Measurements from ENCODE around the gene EEF1AKMT3. TPM values are rescaled to one million over a fixed set of nuclear protein-coding genes. Genes with fewer than 3 reads are reported as not detected.

EEF1AKMT3 gene
- total and polyA plus RNA-seq, 2 of the 4 experiments (the other 2 are of a cell fraction), result 3.2 to 8.1 TPM

DNA sequence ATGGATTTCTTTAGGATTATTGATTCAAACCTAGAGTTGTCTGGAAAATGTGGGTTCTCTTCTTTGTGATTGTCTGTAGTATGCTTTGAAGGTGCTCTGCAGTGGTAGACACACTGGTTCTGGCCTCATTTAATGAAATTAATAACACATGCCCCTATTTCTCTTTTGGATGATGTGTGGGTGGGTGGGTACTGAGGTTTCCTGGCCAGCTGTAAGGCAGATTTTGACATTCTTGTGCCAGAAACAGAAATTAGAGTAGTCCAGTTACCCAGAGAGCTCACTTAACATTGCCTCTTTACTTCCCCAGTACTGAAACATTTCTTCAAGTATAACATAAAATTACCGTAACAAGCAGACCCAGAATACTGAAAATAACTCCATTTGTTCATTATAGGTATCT is 24.6 kb downstream of the EEF1AKMT3 start:
- no peak overlapping the region for H4K8ac ChIP-seq (ENCODE audit: low read depth in 2 of 2, low read length in 2 of 2)
- CTCF ChIA-PET, result interaction anchor here (0.6 to 1.3 kb wide), 2 partner anchors 14 to 83 kb away, joined by 3 to 11 read pairs; no protein-coding TSS in a partner anchor
- no peak for ATAC-seq (ENCODE audit: low read depth)
- POLR2A ChIA-PET (ENCODE audit: unreplicated experiment), result no interaction called here
- no peak overlapping the region for H2BK20ac ChIP-seq (ENCODE audit: low read depth, low read length)
- H4K91ac ChIP-seq (ENCODE audit: insufficient read depth, low read depth, low read length), result no peak overlapping the region
- H2BK120ac ChIP-seq (ENCODE audit: low read depth, low read length), result no peak overlapping the region
- no peak overlapping the region for H4K5ac ChIP-seq (ENCODE audit: low read depth, low read length)
- peaks cover 2% of the 10 kb centered on the region; the same call in 1 of the 2 replicates for H3K4me1 ChIP-seq (ENCODE audit: control insufficient read depth, insufficient read depth, low read length)
- H3K27me3 ChIP-seq (ENCODE audit: control insufficient read depth, insufficient read depth, low read length), result no peaks in the 10 kb centered on the region
- H3K4ac ChIP-seq (ENCODE audit: low read depth, low read length), result no peak overlapping the region
- H2BK5ac ChIP-seq (ENCODE audit: low read depth, low read length, poor library complexity, severe bottlenecking), result no peak overlapping the region
- WGBS, 2 experiments (ENCODE audit: extremely low coverage in 2 of 2, insufficient read length in 1 of 2), result no CpG with 5 or more reads among the region's 1 CpG
- dilution Hi-C loops (cut with HindIII; ENCODE audit: low sequenced_read_pairs, unreplicated experiment), result no loop called here
- intact Hi-C loops (cut with micrococcal nuclease), result no loop called here
- H3K79me1 ChIP-seq (ENCODE audit: low read depth in 1 of 2, low read length in 2 of 2), result peaks cover 21 to 23% of the 10 kb centered on the region in 2 experiments
- no peak overlapping the region for H2AK9ac ChIP-seq (replicated peaks; ENCODE audit: low read depth, low read length, poor library complexity)
- H3K4me3 ChIP-seq (ENCODE audit: insufficient read depth, low read depth, low read length), result no peak overlapping the region
- H4K20me1 ChIP-seq (ENCODE audit: insufficient read depth, low read length), result peaks cover 3% of the 10 kb centered on the region; the same call in 1 of the 2 replicates
- TF ChIP-seq SMC3 (IDR thresholded peaks at IDR 0.05; ENCODE audit: low read depth, low read length), result no peak
- TF ChIP-seq CEBPB (IDR thresholded peaks at IDR 0.05; ENCODE audit: low read depth, low read length), result no peak
- TF ChIP-seq, protein P1, sequence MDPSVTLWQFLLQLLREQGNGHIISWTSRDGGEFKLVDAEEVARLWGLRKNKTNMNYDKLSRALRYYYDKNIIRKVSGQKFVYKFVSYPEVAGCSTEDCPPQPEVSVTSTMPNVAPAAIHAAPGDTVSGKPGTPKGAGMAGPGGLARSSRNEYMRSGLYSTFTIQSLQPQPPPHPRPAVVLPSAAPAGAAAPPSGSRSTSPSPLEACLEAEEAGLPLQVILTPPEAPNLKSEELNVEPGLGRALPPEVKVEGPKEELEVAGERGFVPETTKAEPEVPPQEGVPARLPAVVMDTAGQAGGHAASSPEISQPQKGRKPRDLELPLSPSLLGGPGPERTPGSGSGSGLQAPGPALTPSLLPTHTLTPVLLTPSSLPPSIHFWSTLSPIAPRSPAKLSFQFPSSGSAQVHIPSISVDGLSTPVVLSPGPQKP (IDR thresholded peaks at IDR 0.05; ENCODE audit: borderline replicate concordance, low read depth, low read length), result no peak
- no peak for TF ChIP-seq MXI1 (IDR thresholded peaks at IDR 0.05; ENCODE audit: borderline replicate concordance, low read depth, low read length)
- no peak for TF ChIP-seq MAFK (IDR thresholded peaks at IDR 0.05; ENCODE audit: low read depth, low read length)
- TF ChIP-seq RCOR1 (IDR thresholded peaks at IDR 0.05; ENCODE audit: insufficient replicate concordance, low read length), result no peak
- TF ChIP-seq MAZ (IDR thresholded peaks at IDR 0.05; ENCODE audit: borderline replicate concordance, low read depth, low read length), result no peak
- no peak for TF ChIP-seq POLR2A (IDR thresholded peaks at IDR 0.05; ENCODE audit: low read depth, low read length)
- no peak for TF ChIP-seq BHLHE40 (IDR thresholded peaks at IDR 0.05; ENCODE audit: low read depth, low read length)
- TF ChIP-seq, protein P2, sequence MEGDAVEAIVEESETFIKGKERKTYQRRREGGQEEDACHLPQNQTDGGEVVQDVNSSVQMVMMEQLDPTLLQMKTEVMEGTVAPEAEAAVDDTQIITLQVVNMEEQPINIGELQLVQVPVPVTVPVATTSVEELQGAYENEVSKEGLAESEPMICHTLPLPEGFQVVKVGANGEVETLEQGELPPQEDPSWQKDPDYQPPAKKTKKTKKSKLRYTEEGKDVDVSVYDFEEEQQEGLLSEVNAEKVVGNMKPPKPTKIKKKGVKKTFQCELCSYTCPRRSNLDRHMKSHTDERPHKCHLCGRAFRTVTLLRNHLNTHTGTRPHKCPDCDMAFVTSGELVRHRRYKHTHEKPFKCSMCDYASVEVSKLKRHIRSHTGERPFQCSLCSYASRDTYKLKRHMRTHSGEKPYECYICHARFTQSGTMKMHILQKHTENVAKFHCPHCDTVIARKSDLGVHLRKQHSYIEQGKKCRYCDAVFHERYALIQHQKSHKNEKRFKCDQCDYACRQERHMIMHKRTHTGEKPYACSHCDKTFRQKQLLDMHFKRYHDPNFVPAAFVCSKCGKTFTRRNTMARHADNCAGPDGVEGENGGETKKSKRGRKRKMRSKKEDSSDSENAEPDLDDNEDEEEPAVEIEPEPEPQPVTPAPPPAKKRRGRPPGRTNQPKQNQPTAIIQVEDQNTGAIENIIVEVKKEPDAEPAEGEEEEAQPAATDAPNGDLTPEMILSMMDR (conservative IDR thresholded peaks at IDR 0.05; ENCODE audit: low read depth, low read length), result no peak
- TF ChIP-seq CHD1 (IDR thresholded peaks at IDR 0.05; ENCODE audit: low read depth, low read length), result no peak
- TF ChIP-seq RAD21 (IDR thresholded peaks at IDR 0.05; ENCODE audit: low read length), result no peak
- TF ChIP-seq, protein P3, sequence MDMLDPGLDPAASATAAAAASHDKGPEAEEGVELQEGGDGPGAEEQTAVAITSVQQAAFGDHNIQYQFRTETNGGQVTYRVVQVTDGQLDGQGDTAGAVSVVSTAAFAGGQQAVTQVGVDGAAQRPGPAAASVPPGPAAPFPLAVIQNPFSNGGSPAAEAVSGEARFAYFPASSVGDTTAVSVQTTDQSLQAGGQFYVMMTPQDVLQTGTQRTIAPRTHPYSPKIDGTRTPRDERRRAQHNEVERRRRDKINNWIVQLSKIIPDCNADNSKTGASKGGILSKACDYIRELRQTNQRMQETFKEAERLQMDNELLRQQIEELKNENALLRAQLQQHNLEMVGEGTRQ (IDR thresholded peaks at IDR 0.05; ENCODE audit: low read depth, low read length), result no peak
- no peak overlapping the region for H3K4me2 ChIP-seq (ENCODE audit: low read depth, low read length)
- H3K9ac ChIP-seq (ENCODE audit: low read depth, low read length), result no peak overlapping the region
- no peak overlapping the region for H3K27ac ChIP-seq (ENCODE audit: insufficient read depth, low read length)
- no peak for DNase-seq
- H2AK5ac ChIP-seq (ENCODE audit: low read depth, low read length), result no peak overlapping the region
- H3K23ac ChIP-seq (ENCODE audit: low read depth, low read length), result no peak overlapping the region
- no peak overlapping the region for H3K14ac ChIP-seq (replicated peaks; ENCODE audit: low read depth, low read length)
- H2AFZ ChIP-seq (replicated peaks; ENCODE audit: low read length, poor library complexity), result no peak overlapping the region
- no peak overlapping the region for H3K56ac ChIP-seq (ENCODE audit: extremely low read depth, insufficient read depth, low read length)
- no peak overlapping the region for H2BK15ac ChIP-seq (ENCODE audit: low read depth, low read length)
- H3K18ac ChIP-seq (ENCODE audit: low read depth, low read length), result no peak overlapping the region
- no peaks in the 10 kb centered on the region for H3K9me1 ChIP-seq (ENCODE audit: insufficient read depth, low read length)
- no TSS peak for BruUV-seq (replicated peaks)
- in situ Hi-C loops (cut with MboI; ENCODE audit: low sequenced_read_pairs), result no loop called here
- peaks cover 43% of the 10 kb centered on the region for H3K36me3 ChIP-seq (ENCODE audit: control insufficient read depth, insufficient read depth, low read length)
- H3K9me3 ChIP-seq (ENCODE audit: control insufficient read depth, insufficient read depth, low read length), result no peaks in the 10 kb centered on the region
